Measurements from ENCODE around the gene TMEM248. TPM values are rescaled to one million over a fixed set of nuclear protein-coding genes. Genes with fewer than 3 reads are reported as not detected.

The TMEM248 gene
- total RNA-seq, 1 experiment from 2014 or later = 98.0 TPM

- no TSS peak for BruUV-seq (replicated peaks)
- Histone ChIP-seq H3K4me3 (ENCODE audit: low read depth, low read length) (no peak overlapping the region), H3K27me3 (replicated peaks; ENCODE audit: control insufficient read depth, insufficient read depth, low read length) (no peaks in the 10 kb centered on the region), H3K4me1 (no peaks in the 10 kb centered on the region), H3K9me3 (no peaks in the 10 kb centered on the region), H3K36me3 (ENCODE audit: control insufficient read depth, insufficient read depth, low read length) (peaks cover 2% of the 10 kb centered on the region; the same call in 1 of the 2 replicates)
- Mint-ChIP-seq H3K27me3 (ENCODE audit: insufficient read depth, unreplicated experiment) (no peaks in the 10 kb centered on the region), H3K36me3 (ENCODE audit: insufficient read depth, unreplicated experiment) (peaks cover 71% of the 10 kb centered on the region), H3K27ac (ENCODE audit: unreplicated experiment) (no peak overlapping the region), H3K4me3 (ENCODE audit: unreplicated experiment) (no peak overlapping the region), H3K4me1 (ENCODE audit: low read depth, unreplicated experiment) (no peaks in the 10 kb centered on the region), H3K9me3 (ENCODE audit: unreplicated experiment) (no peaks in the 10 kb centered on the region)
- no peak for DNase-seq
- TF ChIP-seq CTCF (IDR thresholded peaks at IDR 0.05; ENCODE audit: insufficient read depth in 1 of 2, low read depth in 1 of 2, low read length in 1 of 2, severe bottlenecking in 1 of 2, unreplicated experiment in 1 of 2) = no peak
- intact Hi-C loops (cut with micrococcal nuclease; ENCODE audit: unreplicated experiment) = no loop called here
- CTCF ChIA-PET = no interaction called here
- POLR2A ChIA-PET = no interaction called here
Measured at GRCh38 chr7:66958538-66959350, 37.7 kb downstream of the TMEM248 start.

GRCh38 chr7:66960192-66960591 lies 39.2 kb downstream of the TMEM248 start:
- CTCF ChIA-PET = no interaction called here
- no TSS peak for BruUV-seq (replicated peaks)
- peaks cover 6% of the 10 kb centered on the region for H3K4me1 Mint-ChIP-seq (ENCODE audit: low read depth, unreplicated experiment)
- Histone ChIP-seq H3K4me1 (no peaks in the 10 kb centered on the region), H3K27me3 (replicated peaks; ENCODE audit: control insufficient read depth, insufficient read depth, low read length) (no peaks in the 10 kb centered on the region), H3K9me3 (no peaks in the 10 kb centered on the region), H3K4me3 (ENCODE audit: low read depth, low read length) (no peak overlapping the region), H3K36me3 (ENCODE audit: control insufficient read depth, insufficient read depth, low read length) (peaks cover 2% of the 10 kb centered on the region; the same call in 1 of the 2 replicates)
- intact Hi-C loops (cut with micrococcal nuclease; ENCODE audit: unreplicated experiment) = no loop called here
- DNase-seq = no peak
- H3K4me3 Mint-ChIP-seq (ENCODE audit: unreplicated experiment) = no peak overlapping the region
- no peak for TF ChIP-seq CTCF (IDR thresholded peaks at IDR 0.05; ENCODE audit: insufficient read depth in 1 of 2, low read depth in 1 of 2, low read length in 1 of 2, severe bottlenecking in 1 of 2, unreplicated experiment in 1 of 2)
- H3K27me3 Mint-ChIP-seq (ENCODE audit: insufficient read depth, unreplicated experiment) = no peaks in the 10 kb centered on the region
- H3K36me3 Mint-ChIP-seq (ENCODE audit: insufficient read depth, unreplicated experiment) = peaks cover 65% of the 10 kb centered on the region
- H3K9me3 Mint-ChIP-seq (ENCODE audit: unreplicated experiment) = peaks cover 8% of the 10 kb centered on the region
- POLR2A ChIA-PET = no interaction called here
- H3K27ac Mint-ChIP-seq (ENCODE audit: unreplicated experiment) = no peak overlapping the region

GRCh38 chr7:66961096-66961495 lies 40.1 kb downstream of the TMEM248 start:
- peaks cover 62% of the 10 kb centered on the region for H3K36me3 Mint-ChIP-seq (ENCODE audit: insufficient read depth, unreplicated experiment)

More at GRCh38 chr7:66961096-66961495, 40.1 kb downstream of the TMEM248 start:
- H3K4me3 Mint-ChIP-seq (ENCODE audit: unreplicated experiment) = no peak overlapping the region
- no peak overlapping the region for H3K4me3 ChIP-seq (ENCODE audit: low read depth, low read length)
- no peak for DNase-seq
- BruUV-seq (replicated peaks) = no TSS peak
- TF ChIP-seq CTCF (IDR thresholded peaks at IDR 0.05; ENCODE audit: insufficient read depth in 1 of 2, low read depth in 1 of 2, low read length in 1 of 2, severe bottlenecking in 1 of 2, unreplicated experiment in 1 of 2) = no peak
- peaks cover 2% of the 10 kb centered on the region; the same call in 1 of the 2 replicates for H3K9me3 ChIP-seq
- H3K4me1 Mint-ChIP-seq (ENCODE audit: low read depth, unreplicated experiment) = peaks cover 6% of the 10 kb centered on the region
- intact Hi-C loops (cut with micrococcal nuclease; ENCODE audit: unreplicated experiment) = no loop called here
- no peaks in the 10 kb centered on the region for H3K4me1 ChIP-seq
- peaks cover 1% of the 10 kb centered on the region; the same call in 1 of the 2 replicates for H3K36me3 ChIP-seq (ENCODE audit: control insufficient read depth, insufficient read depth, low read length)
- no peaks in the 10 kb centered on the region for H3K27me3 Mint-ChIP-seq (ENCODE audit: insufficient read depth, unreplicated experiment)
- CTCF ChIA-PET = no interaction called here
- no peaks in the 10 kb centered on the region for H3K27me3 ChIP-seq (replicated peaks; ENCODE audit: control insufficient read depth, insufficient read depth, low read length)
- POLR2A ChIA-PET = no interaction called here
- no peak overlapping the region for H3K27ac Mint-ChIP-seq (ENCODE audit: unreplicated experiment)
- H3K9me3 Mint-ChIP-seq (ENCODE audit: unreplicated experiment) = peaks cover 8% of the 10 kb centered on the region

All from Caco-2 (cell line).